IMR-90 (cell line): ENCODE data around the gene PRPS1. TPM values are rescaled to one million over a fixed set of nuclear protein-coding genes. Genes with fewer than 3 reads are reported as not detected.
"Not testable (repeated sequence)": the region's sequence is repeated elsewhere in the genome, so short reads cannot be mapped to it uniquely, and the experiment has no call there.

Experiments
- ATAC-seq: fragments of 200-7000 bp; cut with Tn5 transposase; 2 replicates; pipeline ENCODE4 v1.9.1; 2020; ENCODE audit warnings: low read depth, mild to moderate bottlenecking, moderate library complexity
- BruUV-seq: library from RNA; stranded (reverse); fragments of 400-500 nt; replicated peaks from 2 replicates; lab custom pipeline; 2021; lab: Mats Ljungman, UMichigan
- CTCF ChIA-PET: fragments of 300-600 bp; formaldehyde crosslinking; extraction: SDS; loops from one replicate; lab custom pipeline; 2021; ENCODE audit warnings: antibody characterized with exemption; lab: Yijun Ruan, JAX
- POLR2A ChIA-PET: fragments of 300-600 bp; sonication (Branson Sonifier 250); formaldehyde crosslinking; loops from one replicate; lab custom pipeline; 2022; ENCODE audit warnings: antibody characterized with exemption; ENCODE audit not compliant: unreplicated experiment; lab: Charles Lee
- DNase-seq: peaks from one replicate; pipeline ENCODE4 v3.0.0; 2013
- H2AFZ ChIP-seq: replicated peaks from 2 replicates; pipeline ENCODE3; 2013; ENCODE audit warnings: low read length, mild to moderate bottlenecking; ENCODE audit not compliant: poor library complexity
- H2AK5ac ChIP-seq: 2 replicates; pipeline ENCODE4 v1.6.1; 2013; ENCODE audit warnings: low read depth, low read length, inconsistent platforms
- H2AK9ac ChIP-seq: replicated peaks from 2 replicates; pipeline ENCODE3; 2013; ENCODE audit warnings: mild to moderate bottlenecking, low read depth, low read length, moderate library complexity; ENCODE audit not compliant: poor library complexity
- H2BK120ac ChIP-seq: 2 replicates; pipeline ENCODE4 v1.6.1; 2013; ENCODE audit warnings: low read depth, low read length, inconsistent platforms
- H2BK15ac ChIP-seq: 3 replicates; pipeline ENCODE4 v1.6.1; 2013; ENCODE audit warnings: low read depth, low read length, inconsistent platforms
- H2BK20ac ChIP-seq: 2 replicates; pipeline ENCODE4 v1.6.1; 2013; ENCODE audit warnings: low read depth, mild to moderate bottlenecking, inconsistent platforms, low read length, moderate library complexity
- H2BK5ac ChIP-seq: 2 replicates; pipeline ENCODE4 v1.6.1; 2013; ENCODE audit warnings: mild to moderate bottlenecking, low read depth, low read length, inconsistent platforms; ENCODE audit not compliant: poor library complexity, severe bottlenecking
- H3K14ac ChIP-seq: replicated peaks from 2 replicates; pipeline ENCODE4 v1.6.1; 2013; ENCODE audit warnings: low read depth, low read length, inconsistent platforms
- H3K18ac ChIP-seq: 2 replicates; pipeline ENCODE4 v1.6.1; 2013; ENCODE audit warnings: low read depth, low read length, control low read depth
- H3K23ac ChIP-seq: 2 replicates; pipeline ENCODE4 v1.6.1; 2013; ENCODE audit warnings: low read depth, low read length, inconsistent platforms
- H3K27ac ChIP-seq: 2 replicates; pipeline ENCODE4 v1.5.1; 2013; ENCODE audit warnings: mild to moderate bottlenecking, control low read depth, low read length; ENCODE audit not compliant: insufficient read depth
- H3K27me3 ChIP-seq: 2 replicates; pipeline ENCODE4 v1.6.1; 2013; ENCODE audit warnings: low read length; ENCODE audit not compliant: control insufficient read depth, insufficient read depth
- H3K36me3 ChIP-seq: 2 replicates; pipeline ENCODE4 v1.6.1; 2013; ENCODE audit warnings: low read length, mixed read lengths; ENCODE audit not compliant: control insufficient read depth, insufficient read depth
- H3K4ac ChIP-seq: 2 replicates; pipeline ENCODE4 v1.6.1; 2013; ENCODE audit warnings: low read depth, low read length, inconsistent platforms
- H3K4me1 ChIP-seq: 2 replicates; pipeline ENCODE4 v1.6.1; 2013; ENCODE audit warnings: low read length, mixed read lengths; ENCODE audit not compliant: control insufficient read depth, insufficient read depth
- H3K4me2 ChIP-seq: 2 replicates; pipeline ENCODE4 v1.6.1; 2013; ENCODE audit warnings: low read depth, mild to moderate bottlenecking, control low read depth, low read length, moderate library complexity
- H3K4me3 ChIP-seq: 2 replicates; pipeline ENCODE4 v1.5.1; 2013; ENCODE audit warnings: low read depth, mild to moderate bottlenecking, control low read depth, low read length, moderate library complexity; ENCODE audit not compliant: insufficient read depth
- H3K56ac ChIP-seq: 2 replicates; pipeline ENCODE4 v1.6.1; 2013; ENCODE audit warnings: low read length, inconsistent platforms; ENCODE audit not compliant: insufficient read depth; ENCODE audit errors: extremely low read depth
- H3K79me1 ChIP-seq, 2 experiments: 2 replicates each; pipeline ENCODE4 v1.6.1; 2013; ENCODE audit warnings: low read length in 2 of 2, inconsistent platforms in 1 of 2, low read depth in 1 of 2
- H3K9ac ChIP-seq: 2 replicates; pipeline ENCODE4 v1.6.1; 2013; ENCODE audit warnings: low read depth, low read length, control low read depth
- H3K9me1 ChIP-seq: 2 replicates; pipeline ENCODE4 v1.6.1; 2013; ENCODE audit warnings: low read length, inconsistent platforms; ENCODE audit not compliant: insufficient read depth
- H3K9me3 ChIP-seq: 2 replicates; pipeline ENCODE4 v1.6.1; 2013; ENCODE audit warnings: low read length; ENCODE audit not compliant: control insufficient read depth, insufficient read depth
- H4K20me1 ChIP-seq: 2 replicates; pipeline ENCODE4 v1.6.1; 2013; ENCODE audit warnings: low read length, inconsistent platforms; ENCODE audit not compliant: insufficient read depth
- H4K5ac ChIP-seq: 2 replicates; pipeline ENCODE4 v1.6.1; 2013; ENCODE audit warnings: mild to moderate bottlenecking, low read depth, low read length, control low read depth
- H4K8ac ChIP-seq, 2 experiments: 2 replicates each; pipeline ENCODE4 v1.6.1; 2013; ENCODE audit warnings: low read depth in 2 of 2, low read length in 2 of 2, control low read depth in 1 of 2, inconsistent platforms in 1 of 2
- H4K91ac ChIP-seq: 2 replicates; pipeline ENCODE4 v1.6.1; 2013; ENCODE audit warnings: low read depth, low read length, inconsistent platforms; ENCODE audit not compliant: insufficient read depth
- BHLHE40 ChIP-seq: fragments of 150-350 bp; IDR thresholded peaks from 2 replicates; pipeline ENCODE4 v1.6.1; 2016; ENCODE audit warnings: mild to moderate bottlenecking, low read depth, low read length
- ELK1 ChIP-seq: fragments of 150-350 bp; IDR thresholded peaks from 2 replicates; pipeline ENCODE4 v1.6.1; 2016; ENCODE audit warnings: low read depth, mild to moderate bottlenecking, low read length, moderate library complexity, borderline replicate concordance
- NFE2L2 ChIP-seq: fragments of 150-350 bp; IDR thresholded peaks from 2 replicates; pipeline ENCODE4 v1.6.1; 2016; ENCODE audit warnings: low read depth, mild to moderate bottlenecking, low read length
- POLR2A ChIP-seq: IDR thresholded peaks from 2 replicates; pipeline ENCODE4 v1.6.1; 2012; ENCODE audit warnings: mild to moderate bottlenecking, low read depth, low read length
- RAD21 ChIP-seq: IDR thresholded peaks from 2 replicates; pipeline ENCODE4 v1.6.1; 2012; ENCODE audit warnings: low read length, improper control_type of control experiment
- SMC3 ChIP-seq: fragments of 150-350 bp; IDR thresholded peaks from 2 replicates; pipeline ENCODE4 v1.6.1; 2016; ENCODE audit warnings: low read depth, mild to moderate bottlenecking, antibody characterized with exemption, low read length, moderate library complexity
- USF2 ChIP-seq: fragments of 150-350 bp; IDR thresholded peaks from 2 replicates; pipeline ENCODE4 v1.6.1; 2017; ENCODE audit warnings: mild to moderate bottlenecking, antibody characterized with exemption, low read length, low read depth
- WGBS, 2 experiments: methylation state at CpG; one replicate each; pipeline versions ENCODE4 v1.1.5 to v1.1.7; 2013; ENCODE audit warnings: missing lambda C conversion rate in 2 of 2; ENCODE audit not compliant: insufficient read length in 1 of 2; ENCODE audit errors: extremely low coverage in 2 of 2; 5-methylcytosine and 5-hydroxymethylcytosine counted together
- dilution Hi-C: fragments of 300-500 bp; cut with HindIII; formaldehyde crosslinking; loops from one replicate; pipeline ENCODE4 v1.14.3; 2018; ENCODE audit warnings: low sequenced_read_pairs; ENCODE audit not compliant: unreplicated experiment
- in situ Hi-C: fragments of 300-500 bp; cut with MboI; formaldehyde crosslinking; loops from 3 replicates; pipeline ENCODE4 v1.14.3; 2019; ENCODE audit warnings: low sequenced_read_pairs, inconsistent platforms, mixed read lengths
- intact Hi-C: fragments of 100-400 bp; cut with micrococcal nuclease; formaldehyde crosslinking; loops from 2 replicates; pipeline ENCODE4 v1.10.0; 2022
- polyA plus RNA-seq, 3 experiments: library from polyadenylated mRNA; depleted of rRNA; stranded (reverse); fragments of >200 nt; gene quantifications; 2 replicates each; pipeline ENCODE4 v1.2.3, GENCODE V29; 2012; ENCODE audit warnings: low replicate concordance in 1 of 3
- total RNA-seq: library from RNA; depleted of rRNA; stranded (reverse); fragments of >200 nt; gene quantifications from 2 replicates; pipeline ENCODE4 v1.2.3, GENCODE V29; 2012

Gene PRPS1
- total and polyA plus RNA-seq, 2 of the 4 experiments (the other 2 are of a cell fraction): 118 to 137 TPM

DNA sequence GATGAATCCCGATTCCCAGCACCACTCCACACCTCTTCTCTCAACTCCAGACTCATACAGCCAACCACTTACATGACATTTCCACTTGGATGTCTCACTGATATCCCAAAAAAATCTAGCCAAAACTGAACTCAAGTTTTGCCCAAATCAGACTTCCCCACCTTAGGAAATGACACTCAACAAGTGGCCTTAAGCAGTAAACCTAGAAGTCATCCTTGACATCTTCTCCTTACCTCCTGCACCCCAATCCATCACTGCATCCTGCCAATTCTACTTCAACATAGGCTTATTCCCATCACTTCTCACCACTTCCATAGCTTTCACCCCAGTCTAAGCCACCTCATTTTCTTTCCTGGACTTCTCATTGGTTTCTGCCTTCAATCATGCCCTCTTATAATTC lies 39.1 kb downstream of the PRPS1 start:
- Histone ChIP-seq H3K23ac (no peak overlapping the region), H2BK5ac (no peak overlapping the region), H3K56ac (no peak overlapping the region), H4K5ac (no peak overlapping the region), H4K91ac (no peak overlapping the region), H3K4ac (no peak overlapping the region), H3K36me3 (no peaks in the 10 kb centered on the region), H2BK120ac (no peak overlapping the region), H3K4me1 (no peaks in the 10 kb centered on the region), H3K4me3 (no peak overlapping the region), H3K18ac (no peak overlapping the region), H2AFZ (no peak overlapping the region), H3K14ac (no peak overlapping the region), H2BK20ac (no peak overlapping the region), H3K9me3 (no peaks in the 10 kb centered on the region), H3K27me3 (peaks cover 8% of the 10 kb centered on the region), H2AK9ac (no peak overlapping the region), H4K20me1 (no peaks in the 10 kb centered on the region), H3K79me1 (no peaks in the 10 kb centered on the region), H3K9ac (no peak overlapping the region), H3K9me1 (no peaks in the 10 kb centered on the region), H4K8ac (no peak overlapping the region), H2AK5ac (no peak overlapping the region), H2BK15ac (no peak overlapping the region), H3K4me2 (no peak overlapping the region), H3K27ac (no peak overlapping the region)
- in situ Hi-C loops (loop anchor here (10.0 kb wide), 1 partner anchor 407 kb away; no protein-coding TSS in a partner anchor), dilution Hi-C loops (no loop called here), intact Hi-C loops (loop anchor here (10.0 kb wide), 1 partner anchor 773 kb away; no protein-coding TSS in a partner anchor)
- DNase-seq (no peak), ATAC-seq (no peak)
- BruUV-seq: no TSS peak
- POLR2A ChIA-PET: no interaction called here
- no CpG with 5 or more reads among the region's 1 CpG for WGBS, 2 experiments
- TF ChIP-seq BHLHE40: no peak
- no peak for TF ChIP-seq POLR2A
- no peak for TF ChIP-seq USF2
- TF ChIP-seq ELK1: no peak
- TF ChIP-seq SMC3: no peak
- TF ChIP-seq NFE2L2: no peak
- no peak for TF ChIP-seq RAD21
- CTCF ChIA-PET: no interaction called here

DNA sequence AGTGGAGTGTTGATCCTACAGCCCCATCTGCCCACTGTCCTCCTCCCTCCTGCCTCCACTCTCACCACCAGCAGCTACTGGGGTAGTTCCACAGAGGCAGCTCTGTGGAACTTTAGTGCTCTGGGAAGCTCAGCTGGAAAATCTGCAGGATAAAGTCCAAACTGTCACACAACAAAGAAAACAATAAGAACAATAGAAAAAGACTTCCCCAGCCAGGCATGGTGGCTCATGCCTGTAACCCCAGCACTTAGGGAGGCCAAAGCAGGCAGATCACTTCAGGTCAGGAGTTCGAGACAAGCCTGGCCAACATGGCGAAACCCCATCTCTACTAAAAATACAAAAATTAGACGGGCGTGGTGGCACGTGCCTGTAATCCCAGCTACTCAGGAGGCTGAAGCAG lies 40.4 kb downstream of the PRPS1 start:
- H3K27ac ChIP-seq, H3K9me3 ChIP-seq, H2AK5ac ChIP-seq, H4K8ac ChIP-seq, H2BK15ac ChIP-seq, H3K4ac ChIP-seq, H3K56ac ChIP-seq, H4K5ac ChIP-seq, H3K79me1 ChIP-seq, H2BK20ac ChIP-seq, POLR2A ChIA-PET, dilution Hi-C loops, H3K4me3 ChIP-seq, H3K9me1 ChIP-seq, H3K9ac ChIP-seq, H3K36me3 ChIP-seq, H2AK9ac ChIP-seq, H2AFZ ChIP-seq, H4K20me1 ChIP-seq, H3K14ac ChIP-seq, H4K91ac ChIP-seq, H3K4me1 ChIP-seq, H3K23ac ChIP-seq, H3K18ac ChIP-seq, ATAC-seq, DNase-seq, H2BK120ac ChIP-seq, H3K27me3 ChIP-seq, BruUV-seq, H3K4me2 ChIP-seq, H2BK5ac ChIP-seq: not testable (repeated sequence)
- CTCF ChIA-PET: interaction anchor here (0.6 to 0.7 kb wide), 2 partner anchors 112 to 769 kb away, joined by 3 to 5 read pairs; no protein-coding TSS in a partner anchor
- in situ Hi-C loops (loop anchor here (10.0 kb wide), 1 partner anchor 406 kb away; no protein-coding TSS in a partner anchor), intact Hi-C loops (loop anchor here (10.0 kb wide), 1 partner anchor 774 kb away; no protein-coding TSS in a partner anchor)
- WGBS, 2 experiments: no CpG with 5 or more reads among the region's 5 CpGs
